DOHH2 (cell line): ENCODE measurements around the gene MFAP4.
"Not testable (repeated sequence)": the region's sequence is repeated elsewhere in the genome, so short reads cannot be mapped to it uniquely, and the experiment has no call there.

ENCODE experiments used
- CTCF ChIP-seq: fragments of 200-600 bp; sonication (generic); IDR thresholded peaks from one replicate; pipeline ENCODE4 v1.5.1; 2014; ENCODE audit warnings: antibody characterized with exemption, mild to moderate bottlenecking, low read depth, low read length; ENCODE audit not compliant: poor library complexity, severe bottlenecking
- EZH2phosphoT487 ChIP-seq: fragments of 200-600 bp; sonication (generic); IDR thresholded peaks from 2 replicates; pipeline ENCODE4 v1.6.1; 2017; ENCODE audit warnings: borderline replicate concordance, mild to moderate bottlenecking, antibody characterized with exemption, low read length, moderate library complexity, mixed read lengths

GRCh38 chr17:19353401-19353800 is 33.6 kb downstream of the MFAP4 start:
- TF ChIP-seq CTCF, EZH2phosphoT487: not testable (repeated sequence)
